Activated naive CD4-positive, alpha-beta T cell treated with anti-CD3 and anti-CD28 coated beads for 36 hours (primary cell): ENCODE results near the gene PDS5B. TPM values are rescaled to one million over a fixed set of nuclear protein-coding genes. Genes with fewer than 3 reads are reported as not detected.

Source experiments
- CTCF ChIA-PET: fragments of 350-600 bp; sonication (Branson Sonifier 250); formaldehyde crosslinking; loops from one replicate; lab custom pipeline; 2021; ENCODE audit warnings: antibody characterized with exemption; lab: Charles Lee
- DNase-seq: peaks from one replicate; pipeline ENCODE4 v3.0.0-alpha.2; 2020
- H3K27ac Mint-ChIP-seq: one replicate; pipeline ENCODE4 v1.8.0; 2021; ENCODE audit warnings: mild to moderate bottlenecking, mixed read lengths
- H3K27me3 Mint-ChIP-seq: one replicate; pipeline ENCODE4 v1.8.0; 2021; ENCODE audit warnings: low read depth, mixed read lengths
- H3K36me3 Mint-ChIP-seq: one replicate; pipeline ENCODE4 v1.8.0; 2021; ENCODE audit warnings: low read depth, mixed read lengths
- H3K4me1 Mint-ChIP-seq: one replicate; pipeline ENCODE4 v1.8.0; 2021; ENCODE audit warnings: low read depth, mixed read lengths
- H3K4me3 Mint-ChIP-seq: one replicate; pipeline ENCODE4 v1.8.0; 2021; ENCODE audit warnings: mild to moderate bottlenecking, moderate library complexity, mixed read lengths
- H3K9me3 Mint-ChIP-seq: one replicate; pipeline ENCODE4 v1.8.0; 2021; ENCODE audit warnings: mixed read lengths
- intact Hi-C: fragments of 100-400 bp; cut with micrococcal nuclease; formaldehyde crosslinking; loops from one replicate; pipeline ENCODE4 v1.15.1; 2023
- total RNA-seq, 2 experiments: library from RNA; stranded (reverse); gene quantifications; one replicate each; pipeline ENCODE4 v1.2.3, GENCODE V29; 2021

PDS5B gene
- total RNA-seq, 2 experiments from 2014 or later = 48.0 to 51.6 TPM

- DNase-seq = no peak
- peaks cover 14% of the 10 kb centered on the region for H3K4me1 Mint-ChIP-seq
- H3K4me3 Mint-ChIP-seq = no peak overlapping the region
- CTCF ChIA-PET = interaction anchor here (0.8 to 1.0 kb wide), 2 partner anchors 20 to 26 kb away, joined by 3 read pairs; no protein-coding TSS in a partner anchor
- no peak overlapping the region for H3K27ac Mint-ChIP-seq
- intact Hi-C loops = no loop called here
- peaks cover 42% of the 10 kb centered on the region for H3K36me3 Mint-ChIP-seq
- H3K27me3 Mint-ChIP-seq = no peaks in the 10 kb centered on the region
- peaks cover 5% of the 10 kb centered on the region for H3K9me3 Mint-ChIP-seq
These were observed 71.1 kb downstream of the PDS5B start for GRCh38 chr13:32657309-32657708.

DNA sequence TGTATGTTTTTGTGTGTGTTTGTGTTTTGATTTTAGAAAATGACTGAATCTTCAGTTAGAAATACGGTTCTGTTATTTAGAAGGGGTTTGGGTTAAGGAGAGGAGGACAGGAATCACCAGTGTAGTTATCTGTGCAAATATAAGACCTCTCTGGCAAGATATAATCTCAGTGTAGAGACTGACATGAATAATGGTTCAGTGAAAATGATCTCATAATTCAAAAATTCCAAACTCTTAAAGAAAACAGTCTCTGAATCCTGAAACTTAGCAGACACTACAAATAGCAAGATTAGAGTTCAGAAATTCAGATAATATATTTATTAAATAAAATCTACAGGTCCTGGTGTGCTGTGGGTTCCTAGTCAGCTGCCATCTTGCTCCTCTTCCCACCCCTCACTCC lies 73.5 kb downstream of the PDS5B start:
- intact Hi-C loops = no loop called here
- CTCF ChIA-PET = interaction anchor here (1.2 to 1.7 kb wide), 4 partner anchors 9 to 252 kb away, joined by 3 to 8 read pairs (median 3); no protein-coding TSS in a partner anchor
- Mint-ChIP-seq H3K27ac (no peak overlapping the region), H3K27me3 (no peaks in the 10 kb centered on the region), H3K4me3 (no peak overlapping the region), H3K36me3 (peaks cover 28% of the 10 kb centered on the region), H3K9me3 (peaks cover 5% of the 10 kb centered on the region), H3K4me1 (peaks cover 14% of the 10 kb centered on the region)
- no peak for DNase-seq

DNA sequence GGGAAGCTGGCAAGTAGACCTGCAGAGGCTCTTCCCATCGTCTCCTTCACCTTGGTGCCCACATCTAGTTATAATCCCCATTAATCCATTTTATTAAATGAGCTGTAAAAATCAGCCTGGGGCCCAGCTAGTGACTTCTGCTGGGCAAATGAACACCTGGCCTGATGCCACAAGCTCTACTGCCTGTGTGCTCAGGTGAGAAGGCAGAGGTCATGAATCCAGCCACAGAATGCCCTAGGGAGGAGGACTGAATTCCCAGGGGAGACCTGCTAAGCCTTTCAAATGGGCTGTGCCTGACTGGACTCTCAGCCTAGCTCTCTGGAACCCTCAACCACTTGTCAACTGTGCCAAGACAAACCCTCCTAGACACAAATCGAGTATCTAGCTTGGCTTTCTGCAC lies 74.0 kb downstream of the PDS5B start:
- Mint-ChIP-seq H3K27me3 (no peaks in the 10 kb centered on the region), H3K4me1 (peaks cover 11% of the 10 kb centered on the region), H3K4me3 (no peak overlapping the region), H3K9me3 (peaks cover 5% of the 10 kb centered on the region), H3K36me3 (peaks cover 25% of the 10 kb centered on the region), H3K27ac (no peak overlapping the region)
- no peak for DNase-seq
- CTCF ChIA-PET = interaction anchor here (0.7 to 1.7 kb wide), 6 partner anchors 9 to 251 kb away, joined by 3 to 8 read pairs (median 3); no protein-coding TSS in a partner anchor
- intact Hi-C loops = no loop called here

GRCh38 chr13:32661685-32662084 lies 75.4 kb downstream of the PDS5B start:
- H3K27ac Mint-ChIP-seq = no peak overlapping the region
- H3K4me1 Mint-ChIP-seq = peaks cover 8% of the 10 kb centered on the region
- intact Hi-C loops = no loop called here
- no peak for DNase-seq
- H3K36me3 Mint-ChIP-seq = peaks cover 15% of the 10 kb centered on the region
- no peaks in the 10 kb centered on the region for H3K9me3 Mint-ChIP-seq
- CTCF ChIA-PET = interaction anchor here (1.1 to 1.6 kb wide), 2 partner anchors 11 kb away, joined by 3 to 8 read pairs; no protein-coding TSS in a partner anchor
- H3K4me3 Mint-ChIP-seq = no peak overlapping the region
- no peaks in the 10 kb centered on the region for H3K27me3 Mint-ChIP-seq

DNA sequence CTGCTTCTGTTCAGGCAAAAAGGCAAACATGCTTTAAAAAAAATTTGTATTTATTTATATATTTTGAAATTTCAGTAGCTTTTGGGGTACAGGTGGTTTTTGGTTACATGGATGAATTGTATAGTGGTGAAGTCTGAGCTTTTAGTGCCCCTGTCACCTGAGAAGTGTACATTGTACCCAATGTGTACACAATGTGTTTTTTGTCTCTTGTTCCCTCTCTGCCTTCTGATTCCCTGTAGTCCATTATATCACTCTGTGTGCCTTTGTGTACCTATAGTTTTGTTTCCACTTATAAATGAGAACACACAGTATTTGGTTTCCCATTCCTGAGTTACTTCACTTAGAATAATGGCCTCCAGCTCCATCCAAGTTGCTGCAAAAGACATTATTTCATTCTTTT lies 77.4 kb downstream of the PDS5B start:
- Mint-ChIP-seq H3K27ac (no peak overlapping the region), H3K27me3 (no peaks in the 10 kb centered on the region), H3K9me3 (no peaks in the 10 kb centered on the region), H3K4me3 (no peak overlapping the region), H3K4me1 (peaks cover 6% of the 10 kb centered on the region), H3K36me3 (peaks cover 16% of the 10 kb centered on the region)
- DNase-seq = no peak
- intact Hi-C loops = no loop called here
- CTCF ChIA-PET = no interaction called here

GRCh38 chr13:32666990-32667571 lies 80.8 kb downstream of the PDS5B start:
- CTCF ChIA-PET = interaction anchor here (1.6 to 2.8 kb wide), 2 partner anchors 16 to 81 kb away, joined by 6 to 16 read pairs; partner anchors contain the start of gene PDS5B
- Mint-ChIP-seq H3K9me3 (no peaks in the 10 kb centered on the region), H3K4me1 (peaks cover 6% of the 10 kb centered on the region), H3K27ac (no peak overlapping the region), H3K27me3 (no peaks in the 10 kb centered on the region), H3K36me3 (peaks cover 10% of the 10 kb centered on the region), H3K4me3 (no peak overlapping the region)
- DNase-seq = no peak
- intact Hi-C loops = loop anchor here (5.0 kb wide), 1 partner anchor 350 kb away; the partner anchor contains the start of gene KL

GRCh38 chr13:32669030-32669646 lies 82.9 kb downstream of the PDS5B start:
- H3K4me3 Mint-ChIP-seq = no peak overlapping the region
- H3K27ac Mint-ChIP-seq = no peak overlapping the region
- peaks cover 6% of the 10 kb centered on the region for H3K4me1 Mint-ChIP-seq
- DNase-seq = peak; percentile 10
- H3K36me3 Mint-ChIP-seq = peaks cover 13% of the 10 kb centered on the region
- H3K9me3 Mint-ChIP-seq = no peaks in the 10 kb centered on the region
- H3K27me3 Mint-ChIP-seq = no peaks in the 10 kb centered on the region
- intact Hi-C loops = loop anchor here (1.0 to 5.0 kb wide), 2 partner anchors 83 to 348 kb away; partner anchors contain the start of genes KL and PDS5B
- CTCF ChIA-PET = interaction anchor here (0.6 to 3.2 kb wide), 21 partner anchors 8 to 1184 kb away, joined by 3 to 16 read pairs (median 5); partner anchors contain the start of gene PDS5B

DNA sequence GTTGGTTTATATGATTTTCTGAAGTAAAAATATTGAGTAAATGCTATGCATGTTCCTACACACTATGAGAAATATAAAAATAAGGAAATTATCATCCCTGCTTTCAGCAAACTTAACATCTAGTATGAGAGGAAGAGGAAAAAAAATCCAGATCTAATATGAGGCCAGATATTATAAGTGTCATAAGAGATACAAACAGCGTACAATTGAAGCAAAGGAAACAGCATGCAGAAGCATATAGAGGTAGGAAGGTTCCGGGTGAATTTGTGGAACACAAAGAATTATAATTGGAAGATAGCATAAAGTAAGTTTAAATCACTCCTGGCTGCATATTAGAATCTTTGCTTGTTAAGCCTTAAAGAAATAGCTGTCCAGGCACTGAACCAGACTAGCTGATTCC lies 88.3 kb downstream of the PDS5B start:
- CTCF ChIA-PET = interaction anchor here (1.9 kb wide), 1 partner anchor 23 kb away, joined by 8 read pairs; no protein-coding TSS in a partner anchor
- H3K27ac Mint-ChIP-seq = no peak overlapping the region
- intact Hi-C loops = loop anchor here (5.0 kb wide), 1 partner anchor 238 kb away; no protein-coding TSS in a partner anchor
- no peak overlapping the region for H3K4me3 Mint-ChIP-seq
- H3K27me3 Mint-ChIP-seq = no peaks in the 10 kb centered on the region
- peaks cover 24% of the 10 kb centered on the region for H3K36me3 Mint-ChIP-seq
- H3K9me3 Mint-ChIP-seq = no peaks in the 10 kb centered on the region
- no peak for DNase-seq
- no peaks in the 10 kb centered on the region for H3K4me1 Mint-ChIP-seq

GRCh38 chr13:32676242-32676641 lies 90.0 kb downstream of the PDS5B start:
- H3K36me3 Mint-ChIP-seq = peaks cover 38% of the 10 kb centered on the region
- no peak overlapping the region for H3K27ac Mint-ChIP-seq
- intact Hi-C loops = no loop called here
- CTCF ChIA-PET = interaction anchor here (0.7 to 1.0 kb wide), 3 partner anchors 24 to 253 kb away, joined by 3 read pairs; no protein-coding TSS in a partner anchor
- H3K4me1 Mint-ChIP-seq = peaks cover 1% of the 10 kb centered on the region
- H3K4me3 Mint-ChIP-seq = no peak overlapping the region
- no peak for DNase-seq
- no peaks in the 10 kb centered on the region for H3K27me3 Mint-ChIP-seq
- no peaks in the 10 kb centered on the region for H3K9me3 Mint-ChIP-seq

GRCh38 chr13:32682130-32682529 lies 95.9 kb downstream of the PDS5B start:
- no peak for DNase-seq
- H3K27ac Mint-ChIP-seq = peak overlapping the region; percentile 31
- no peaks in the 10 kb centered on the region for H3K27me3 Mint-ChIP-seq
- intact Hi-C loops = loop anchor here (1.0 to 5.0 kb wide), 2 partner anchors 225 to 860 kb away; no protein-coding TSS in a partner anchor
- no peak overlapping the region for H3K4me3 Mint-ChIP-seq
- H3K9me3 Mint-ChIP-seq = no peaks in the 10 kb centered on the region
- peaks cover 36% of the 10 kb centered on the region for H3K36me3 Mint-ChIP-seq
- H3K4me1 Mint-ChIP-seq = peaks cover 17% of the 10 kb centered on the region
- CTCF ChIA-PET = interaction anchor here (0.6 kb wide), 3 partner anchors 13 to 228 kb away, joined by 3 to 7 read pairs (median 4); no protein-coding TSS in a partner anchor

- peaks cover 36% of the 10 kb centered on the region for H3K36me3 Mint-ChIP-seq
- no peak overlapping the region for H3K27ac Mint-ChIP-seq
- peaks cover 17% of the 10 kb centered on the region for H3K4me1 Mint-ChIP-seq
- CTCF ChIA-PET = interaction anchor here (0.6 kb wide), 2 partner anchors 96 to 228 kb away, joined by 3 to 7 read pairs; no protein-coding TSS in a partner anchor
- H3K4me3 Mint-ChIP-seq = no peak overlapping the region
- intact Hi-C loops = loop anchor here (1.0 to 5.0 kb wide), 2 partner anchors 225 to 860 kb away; no protein-coding TSS in a partner anchor
- DNase-seq = no peak
- no peaks in the 10 kb centered on the region for H3K27me3 Mint-ChIP-seq
- no peaks in the 10 kb centered on the region for H3K9me3 Mint-ChIP-seq
These were observed 96.5 kb downstream of the PDS5B start for GRCh38 chr13:32682740-32683139.

- CTCF ChIA-PET = no interaction called here
- no peaks in the 10 kb centered on the region for H3K27me3 Mint-ChIP-seq
- DNase-seq = no peak
- intact Hi-C loops = no loop called here
- H3K9me3 Mint-ChIP-seq = no peaks in the 10 kb centered on the region
- peaks cover 12% of the 10 kb centered on the region for H3K36me3 Mint-ChIP-seq
- H3K4me1 Mint-ChIP-seq = peaks cover 6% of the 10 kb centered on the region
- no peak overlapping the region for H3K4me3 Mint-ChIP-seq
- no peak overlapping the region for H3K27ac Mint-ChIP-seq
These were observed 101.0 kb downstream of the PDS5B start for GRCh38 chr13:32687275-32687674.
